ENCODE measurements around the gene SAMD4A. TPM values are rescaled to one million over a fixed set of nuclear protein-coding genes. Genes with fewer than 3 reads are reported as not detected.

SAMD4A gene
- polyA plus RNA-seq, 1 experiment: 13.4 TPM

DNA sequence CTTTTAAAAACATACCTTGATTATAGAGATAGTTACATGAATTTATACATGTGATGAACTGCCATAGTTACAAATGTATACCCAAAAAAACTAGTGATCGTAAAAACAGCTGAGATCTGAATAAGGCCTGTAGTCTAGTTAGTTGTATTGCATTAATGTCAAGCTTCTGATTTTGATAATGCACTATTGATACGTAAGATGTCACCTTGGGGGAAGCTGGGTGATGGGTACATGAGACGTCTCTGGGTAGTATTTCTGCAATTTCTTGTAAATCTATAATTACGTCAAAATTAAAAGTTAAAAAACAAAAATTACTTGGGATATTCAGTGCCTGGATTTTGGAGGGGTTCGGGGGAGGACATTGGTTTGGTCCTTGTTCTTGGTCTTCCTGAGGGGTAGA is 144.4 kb downstream of the SAMD4A start:
- ChIA-PET POLR2A (no interaction called here), CTCF (interaction anchor here (1.1 to 2.2 kb wide), 2 partner anchors 10 to 63 kb away, joined by 5 to 8 read pairs; no protein-coding TSS in a partner anchor)
- no peak overlapping the region for H3K4me3 ChIP-seq (ENCODE audit: low read depth, low read length)
- DNase-seq (ENCODE audit: low read depth): no peak
- H3K36me3 ChIP-seq (ENCODE audit: control insufficient read depth, insufficient read depth, low read length): no peaks in the 10 kb centered on the region; the same call in 1 of the 2 replicates
- TF ChIP-seq, protein P1, sequence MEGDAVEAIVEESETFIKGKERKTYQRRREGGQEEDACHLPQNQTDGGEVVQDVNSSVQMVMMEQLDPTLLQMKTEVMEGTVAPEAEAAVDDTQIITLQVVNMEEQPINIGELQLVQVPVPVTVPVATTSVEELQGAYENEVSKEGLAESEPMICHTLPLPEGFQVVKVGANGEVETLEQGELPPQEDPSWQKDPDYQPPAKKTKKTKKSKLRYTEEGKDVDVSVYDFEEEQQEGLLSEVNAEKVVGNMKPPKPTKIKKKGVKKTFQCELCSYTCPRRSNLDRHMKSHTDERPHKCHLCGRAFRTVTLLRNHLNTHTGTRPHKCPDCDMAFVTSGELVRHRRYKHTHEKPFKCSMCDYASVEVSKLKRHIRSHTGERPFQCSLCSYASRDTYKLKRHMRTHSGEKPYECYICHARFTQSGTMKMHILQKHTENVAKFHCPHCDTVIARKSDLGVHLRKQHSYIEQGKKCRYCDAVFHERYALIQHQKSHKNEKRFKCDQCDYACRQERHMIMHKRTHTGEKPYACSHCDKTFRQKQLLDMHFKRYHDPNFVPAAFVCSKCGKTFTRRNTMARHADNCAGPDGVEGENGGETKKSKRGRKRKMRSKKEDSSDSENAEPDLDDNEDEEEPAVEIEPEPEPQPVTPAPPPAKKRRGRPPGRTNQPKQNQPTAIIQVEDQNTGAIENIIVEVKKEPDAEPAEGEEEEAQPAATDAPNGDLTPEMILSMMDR (IDR thresholded peaks at IDR 0.05; ENCODE audit: insufficient read depth, low read depth, low read length): no peak
- no peaks in the 10 kb centered on the region for H3K27me3 ChIP-seq (ENCODE audit: control insufficient read depth, insufficient read depth, low read length)

GRCh38 chr14:54711812-54712464 is 145.0 kb downstream of the SAMD4A start:
- ChIA-PET POLR2A (interaction anchor here (0.6 kb wide), 1 partner anchor 322 kb away, joined by 5 read pairs; no protein-coding TSS in a partner anchor), CTCF (interaction anchor here (0.9 to 2.2 kb wide), 4 partner anchors 11 to 62 kb away, joined by 4 to 8 read pairs (median 4); no protein-coding TSS in a partner anchor)
- H3K4me3 ChIP-seq (ENCODE audit: low read depth, low read length): no peak overlapping the region
- H3K27me3 ChIP-seq (ENCODE audit: control insufficient read depth, insufficient read depth, low read length): no peaks in the 10 kb centered on the region
- H3K36me3 ChIP-seq (ENCODE audit: control insufficient read depth, insufficient read depth, low read length): no peaks in the 10 kb centered on the region; the same call in 1 of the 2 replicates
- TF ChIP-seq, protein P1 (IDR thresholded peaks at IDR 0.05; ENCODE audit: insufficient read depth, low read depth, low read length): no peak
- DNase-seq (ENCODE audit: low read depth): no peak

DNA sequence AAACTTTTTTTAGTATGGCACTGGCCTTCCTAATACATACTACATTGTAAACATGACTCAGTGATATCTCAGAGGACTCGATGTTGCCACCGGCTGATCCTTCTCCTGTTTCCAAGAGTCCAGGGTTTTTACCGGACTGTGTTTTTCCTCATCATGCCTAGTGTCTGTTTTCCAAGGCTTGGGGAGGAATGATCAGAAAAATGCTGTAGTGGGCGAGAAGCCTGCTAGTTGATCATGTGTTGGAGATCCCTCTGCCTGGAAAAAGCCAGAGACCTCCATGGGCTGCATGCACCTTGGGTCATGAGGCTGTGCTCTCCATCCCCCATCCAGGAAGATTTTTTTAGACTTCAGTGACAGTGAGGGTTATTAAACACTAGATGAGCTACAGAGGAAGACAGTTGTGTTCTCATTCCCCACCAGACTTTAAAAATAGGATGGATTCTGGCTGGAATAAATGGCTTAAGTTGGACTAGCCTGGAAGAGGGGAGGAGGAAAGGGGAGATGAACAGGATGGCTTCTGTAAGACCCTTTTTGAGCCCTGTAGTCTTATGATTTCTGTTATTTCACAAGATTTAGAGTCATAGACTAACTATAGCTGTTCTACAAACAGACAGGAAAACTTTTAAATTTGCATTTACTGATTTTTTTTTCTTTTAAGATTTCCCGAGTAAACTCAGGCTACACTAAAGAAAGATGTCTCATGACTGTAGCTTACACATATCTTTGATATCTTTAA is 145.7 kb downstream of the SAMD4A start:
- Histone ChIP-seq H3K36me3 (ENCODE audit: control insufficient read depth, insufficient read depth, low read length) (no peaks in the 10 kb centered on the region; the same call in 1 of the 2 replicates), H3K4me3 (ENCODE audit: low read depth, low read length) (no peak overlapping the region), H3K27me3 (ENCODE audit: control insufficient read depth, insufficient read depth, low read length) (no peaks in the 10 kb centered on the region)
- TF ChIP-seq, protein P1 (IDR thresholded peaks at IDR 0.05; ENCODE audit: insufficient read depth, low read depth, low read length): no peak
- no peak for DNase-seq (ENCODE audit: low read depth)
- CTCF ChIA-PET: interaction anchor here (0.7 to 1.6 kb wide), 5 partner anchors 11 to 149 kb away, joined by 3 to 4 read pairs (median 4); no protein-coding TSS in a partner anchor
- POLR2A ChIA-PET: interaction anchor here (0.5 to 0.6 kb wide), 2 partner anchors 143 to 321 kb away, joined by 3 to 5 read pairs; no protein-coding TSS in a partner anchor

GRCh38 chr14:54713379-54713778 is 146.5 kb downstream of the SAMD4A start:
- TF ChIP-seq, protein P1 (IDR thresholded peaks at IDR 0.05; ENCODE audit: insufficient read depth, low read depth, low read length): no peak
- CTCF ChIA-PET: interaction anchor here (0.7 to 1.6 kb wide), 3 partner anchors 12 to 199 kb away, joined by 3 to 4 read pairs (median 3); no protein-coding TSS in a partner anchor
- Histone ChIP-seq H3K36me3 (ENCODE audit: control insufficient read depth, insufficient read depth, low read length) (no peaks in the 10 kb centered on the region; the same call in 1 of the 2 replicates), H3K4me3 (ENCODE audit: low read depth, low read length) (no peak overlapping the region), H3K27me3 (ENCODE audit: control insufficient read depth, insufficient read depth, low read length) (no peaks in the 10 kb centered on the region)
- POLR2A ChIA-PET: interaction anchor here (0.5 kb wide), 1 partner anchor 144 kb away, joined by 3 read pairs; no protein-coding TSS in a partner anchor
- DNase-seq (ENCODE audit: low read depth): peak; percentile 39

DNA sequence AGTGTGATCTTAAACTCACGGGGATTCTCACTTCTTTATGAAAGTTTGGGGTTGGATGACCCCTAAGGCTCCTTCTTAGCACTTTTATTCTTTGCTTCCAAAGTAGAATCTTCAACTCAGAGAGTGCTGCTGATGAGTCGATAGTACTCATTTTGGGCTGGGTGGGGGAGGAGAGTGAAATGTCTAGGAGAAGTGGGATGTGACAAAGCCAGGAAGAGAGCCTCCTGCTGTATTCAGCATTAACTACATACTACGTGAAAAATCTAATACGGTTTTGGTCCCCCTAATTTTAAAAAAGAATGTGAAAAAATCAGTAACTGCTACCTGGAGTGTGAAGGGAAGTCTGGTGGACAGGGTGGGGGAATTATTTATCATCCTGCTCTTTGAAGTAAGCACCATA is 148.3 kb downstream of the SAMD4A start:
- TF ChIP-seq, protein P1 (IDR thresholded peaks at IDR 0.05; ENCODE audit: insufficient read depth, low read depth, low read length): peak; percentile 19; the same call in 1 of the 2 replicates
- DNase-seq (ENCODE audit: low read depth): no peak
- ChIA-PET POLR2A (no interaction called here), CTCF (no interaction called here)
- H3K4me3 ChIP-seq (ENCODE audit: low read depth, low read length): no peak overlapping the region
- no peaks in the 10 kb centered on the region for H3K27me3 ChIP-seq (ENCODE audit: control insufficient read depth, insufficient read depth, low read length)
- H3K36me3 ChIP-seq (ENCODE audit: control insufficient read depth, insufficient read depth, low read length): no peaks in the 10 kb centered on the region; the same call in 1 of the 2 replicates

Measured in BJ (cell line).